ENCODE measurements around the gene STAT1.

- no peak for TF ChIP-seq CTCF (IDR thresholded peaks at IDR 0.05)
- TF ChIP-seq POLR2AphosphoS5 (IDR thresholded peaks at IDR 0.05; ENCODE audit: low read depth, low read length), result no peak
- TF ChIP-seq SIN3A (IDR thresholded peaks at IDR 0.05; ENCODE audit: borderline replicate concordance, insufficient read depth, low read depth, low read length), result no peak
- TF ChIP-seq TCF7L2 (IDR thresholded peaks at IDR 0.05; ENCODE audit: low read depth, low read length), result no peak
- TF ChIP-seq REST (IDR thresholded peaks at IDR 0.05; ENCODE audit: insufficient read depth in 1 of 2, low read depth in 2 of 2, low read length in 1 of 2), result no peak
Measured at GRCh38 chr2:190959911-190960788, 53.8 kb downstream of the STAT1 start.
